T-helper 1 cell treated with Interleukin-12 subunit alpha and Interleukin-12 subunit beta and Interleukin-4 antibody, amounts not matched to agents 30 μg/mL and 1 μg/mL, for 36 hours (primary cell): ENCODE results near the gene CLIC4.

Experiments
- H3K27ac Mint-ChIP-seq: one replicate; pipeline ENCODE4 v1.8.0; 2021; ENCODE audit warnings: mild to moderate bottlenecking, mixed read lengths
- H3K27me3 Mint-ChIP-seq: one replicate; pipeline ENCODE4 v1.8.0; 2021; ENCODE audit warnings: low read depth, mixed read lengths
- H3K36me3 Mint-ChIP-seq: one replicate; pipeline ENCODE4 v1.8.0; 2021; ENCODE audit warnings: low read depth, mixed read lengths
- H3K4me1 Mint-ChIP-seq: one replicate; pipeline ENCODE4 v1.8.0; 2021; ENCODE audit warnings: low read depth, mixed read lengths
- H3K4me3 Mint-ChIP-seq: one replicate; pipeline ENCODE4 v1.8.0; 2021; ENCODE audit warnings: mild to moderate bottlenecking, moderate library complexity, mixed read lengths
- H3K9me3 Mint-ChIP-seq: one replicate; pipeline ENCODE4 v1.8.0; 2021; ENCODE audit warnings: mixed read lengths

CLIC4 gene

GRCh38 chr1:24857507-24858133, 112.4 kb downstream of the CLIC4 start:
- H3K36me3 Mint-ChIP-seq: no peaks in the 10 kb centered on the region
- no peaks in the 10 kb centered on the region for H3K4me1 Mint-ChIP-seq
- no peak overlapping the region for H3K4me3 Mint-ChIP-seq

DNA sequence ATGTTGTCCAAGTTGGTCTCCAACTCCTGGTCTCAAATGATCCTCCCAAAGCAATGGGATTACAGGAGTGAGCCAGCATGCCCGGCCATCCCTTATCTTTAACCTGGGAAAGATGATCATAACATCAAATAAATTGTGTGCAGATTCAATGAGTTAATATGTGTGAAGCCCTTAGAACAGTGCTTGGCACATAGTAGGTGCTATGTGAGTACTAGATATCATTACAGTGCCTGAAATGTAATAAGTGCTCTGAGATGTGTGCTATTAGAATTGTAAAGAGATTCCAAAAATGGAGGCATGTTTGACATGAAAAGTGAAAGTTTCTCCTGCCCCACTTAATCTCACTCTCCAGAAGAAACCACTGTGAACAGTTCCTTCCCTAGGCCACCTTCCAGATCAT, 113.0 kb downstream of the CLIC4 start:
- no peaks in the 10 kb centered on the region for H3K36me3 Mint-ChIP-seq
- no peak overlapping the region for H3K27ac Mint-ChIP-seq
- no peak overlapping the region for H3K4me3 Mint-ChIP-seq
- no peaks in the 10 kb centered on the region for H3K4me1 Mint-ChIP-seq
- H3K27me3 Mint-ChIP-seq: peaks cover 37% of the 10 kb centered on the region
- no peaks in the 10 kb centered on the region for H3K9me3 Mint-ChIP-seq

More at GRCh38 chr1:24857507-24858133, 112.4 kb downstream of the CLIC4 start:
- Mint-ChIP-seq H3K27ac (no peak overlapping the region), H3K9me3 (no peaks in the 10 kb centered on the region), H3K27me3 (peaks cover 40% of the 10 kb centered on the region)

- H3K27me3 Mint-ChIP-seq: peaks cover 33% of the 10 kb centered on the region
- no peak overlapping the region for H3K4me3 Mint-ChIP-seq
- H3K9me3 Mint-ChIP-seq: no peaks in the 10 kb centered on the region
- no peaks in the 10 kb centered on the region for H3K4me1 Mint-ChIP-seq
- H3K36me3 Mint-ChIP-seq: no peaks in the 10 kb centered on the region
- H3K27ac Mint-ChIP-seq: no peak overlapping the region
Observed at GRCh38 chr1:24859063-24860010, 114.1 kb downstream of the CLIC4 start.

DNA sequence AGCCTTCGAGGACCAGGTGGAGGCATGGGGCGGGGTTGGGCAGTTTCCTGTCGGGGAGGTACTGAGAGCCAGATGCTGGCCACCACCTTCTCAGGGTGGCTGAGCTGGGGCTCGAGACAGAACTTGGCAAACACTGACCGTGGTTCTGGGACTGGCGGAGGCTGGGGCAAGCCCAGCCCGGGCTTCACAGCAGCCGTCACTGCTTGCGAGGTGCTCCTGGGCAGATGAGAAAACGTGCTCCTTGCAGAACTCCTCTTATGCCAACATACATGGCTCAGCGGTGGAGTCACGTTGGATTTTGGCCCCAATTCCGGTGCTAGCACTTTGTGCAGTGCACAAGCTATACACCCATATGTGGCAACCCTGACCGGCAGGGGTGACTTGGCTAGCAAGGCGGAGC, 115.6 kb downstream of the CLIC4 start:
- Mint-ChIP-seq H3K27me3 (peaks cover 24% of the 10 kb centered on the region), H3K4me1 (no peaks in the 10 kb centered on the region), H3K27ac (no peak overlapping the region)

DNA sequence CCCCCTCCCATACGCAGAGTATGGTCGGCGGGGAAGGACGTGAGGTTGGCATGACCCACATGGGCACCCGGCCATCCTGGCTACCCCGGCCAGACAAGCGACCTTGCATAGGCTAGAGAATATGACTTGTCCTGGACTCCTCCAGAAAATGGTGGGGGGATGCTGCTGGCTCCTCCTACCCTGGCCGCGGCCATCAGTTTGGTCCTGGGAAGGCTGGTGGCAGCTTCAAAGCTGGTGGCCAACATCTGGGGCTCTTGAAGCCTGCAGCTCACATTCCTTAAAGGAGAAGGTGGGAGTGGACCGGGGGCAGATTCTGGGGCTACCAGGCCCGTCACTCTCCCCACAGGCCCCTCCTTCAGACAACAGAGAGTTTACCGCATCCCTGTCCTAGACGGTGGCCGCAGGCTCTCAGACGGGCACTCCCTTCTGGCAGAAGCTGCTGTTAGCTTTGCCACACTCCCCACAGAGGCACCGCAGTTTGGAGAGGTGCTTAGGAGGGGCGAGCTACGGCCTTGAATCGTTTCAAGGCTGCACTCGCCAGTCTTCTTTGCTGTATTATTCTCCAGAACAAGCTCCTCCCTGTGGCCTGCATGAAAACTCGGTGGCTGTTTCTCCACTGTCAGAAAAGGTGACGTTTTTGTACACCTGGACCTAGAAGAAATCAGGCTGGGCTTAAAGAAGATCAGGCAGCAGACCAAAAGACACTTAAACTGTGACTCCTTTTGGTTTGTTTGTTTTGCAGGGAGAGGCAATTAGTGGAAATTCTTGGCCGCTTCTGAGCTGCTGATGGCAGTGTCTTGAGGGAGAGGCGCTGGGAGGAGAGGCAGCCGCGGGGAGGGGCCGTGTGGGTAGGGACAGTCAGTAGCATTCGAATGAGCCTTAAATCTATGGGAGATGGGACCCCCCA, 116.8 kb downstream of the CLIC4 start:
- no peaks in the 10 kb centered on the region for H3K4me1 Mint-ChIP-seq
- no peaks in the 10 kb centered on the region for H3K9me3 Mint-ChIP-seq
- no peak overlapping the region for H3K27ac Mint-ChIP-seq
- H3K4me3 Mint-ChIP-seq: no peak overlapping the region
- H3K27me3 Mint-ChIP-seq: peaks cover 24% of the 10 kb centered on the region
- no peaks in the 10 kb centered on the region for H3K36me3 Mint-ChIP-seq

More for the DNA sequence above, 115.6 kb downstream of the CLIC4 start:
- Mint-ChIP-seq H3K36me3 (no peaks in the 10 kb centered on the region), H3K4me3 (no peak overlapping the region), H3K9me3 (no peaks in the 10 kb centered on the region)

GRCh38 chr1:24862775-24863483, 117.7 kb downstream of the CLIC4 start:
- Mint-ChIP-seq H3K4me1 (no peaks in the 10 kb centered on the region), H3K36me3 (no peaks in the 10 kb centered on the region), H3K27ac (no peak overlapping the region), H3K4me3 (no peak overlapping the region), H3K27me3 (peaks cover 24% of the 10 kb centered on the region), H3K9me3 (no peaks in the 10 kb centered on the region)

DNA sequence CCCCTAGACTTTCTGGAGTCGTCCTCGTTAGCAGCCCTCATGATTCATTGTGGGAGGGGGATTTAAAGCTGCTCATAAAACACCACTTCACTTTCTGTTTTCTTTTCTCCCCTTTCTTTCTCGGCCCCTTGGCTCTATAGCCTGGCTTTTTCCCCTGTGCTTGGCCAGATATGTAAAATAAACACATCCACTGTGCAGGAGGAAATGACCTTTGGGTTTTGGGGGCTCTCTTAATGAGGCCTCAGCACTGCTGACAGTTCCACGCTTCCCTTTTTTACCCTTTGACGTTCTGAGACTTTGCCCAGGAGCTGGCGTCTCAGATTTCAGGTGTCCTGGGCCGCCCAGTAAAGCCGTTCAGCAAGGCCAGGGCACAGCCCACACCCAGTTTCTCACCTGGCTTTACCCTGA, 119.1 kb downstream of the CLIC4 start:
- no peaks in the 10 kb centered on the region for H3K36me3 Mint-ChIP-seq
- no peak overlapping the region for H3K27ac Mint-ChIP-seq
- no peak overlapping the region for H3K4me3 Mint-ChIP-seq
- no peaks in the 10 kb centered on the region for H3K4me1 Mint-ChIP-seq
- H3K27me3 Mint-ChIP-seq: peaks cover 28% of the 10 kb centered on the region
- no peaks in the 10 kb centered on the region for H3K9me3 Mint-ChIP-seq

- Mint-ChIP-seq H3K27me3 (peaks cover 28% of the 10 kb centered on the region), H3K9me3 (no peaks in the 10 kb centered on the region), H3K4me3 (no peak overlapping the region), H3K4me1 (no peaks in the 10 kb centered on the region), H3K36me3 (no peaks in the 10 kb centered on the region), H3K27ac (no peak overlapping the region)
Observed at GRCh38 chr1:24865168-24865567, 119.9 kb downstream of the CLIC4 start.

- Mint-ChIP-seq H3K27ac (no peak overlapping the region), H3K4me3 (no peak overlapping the region), H3K27me3 (peaks cover 28% of the 10 kb centered on the region), H3K36me3 (no peaks in the 10 kb centered on the region), H3K9me3 (no peaks in the 10 kb centered on the region), H3K4me1 (peaks cover 3% of the 10 kb centered on the region)
Observed at GRCh38 chr1:24865587-24865986, 120.3 kb downstream of the CLIC4 start.

GRCh38 chr1:24866211-24867083, 121.2 kb downstream of the CLIC4 start:
- Mint-ChIP-seq H3K27ac (no peak overlapping the region), H3K4me3 (no peak overlapping the region), H3K36me3 (no peaks in the 10 kb centered on the region), H3K27me3 (peaks cover 33% of the 10 kb centered on the region), H3K4me1 (peaks cover 6% of the 10 kb centered on the region), H3K9me3 (no peaks in the 10 kb centered on the region)

DNA sequence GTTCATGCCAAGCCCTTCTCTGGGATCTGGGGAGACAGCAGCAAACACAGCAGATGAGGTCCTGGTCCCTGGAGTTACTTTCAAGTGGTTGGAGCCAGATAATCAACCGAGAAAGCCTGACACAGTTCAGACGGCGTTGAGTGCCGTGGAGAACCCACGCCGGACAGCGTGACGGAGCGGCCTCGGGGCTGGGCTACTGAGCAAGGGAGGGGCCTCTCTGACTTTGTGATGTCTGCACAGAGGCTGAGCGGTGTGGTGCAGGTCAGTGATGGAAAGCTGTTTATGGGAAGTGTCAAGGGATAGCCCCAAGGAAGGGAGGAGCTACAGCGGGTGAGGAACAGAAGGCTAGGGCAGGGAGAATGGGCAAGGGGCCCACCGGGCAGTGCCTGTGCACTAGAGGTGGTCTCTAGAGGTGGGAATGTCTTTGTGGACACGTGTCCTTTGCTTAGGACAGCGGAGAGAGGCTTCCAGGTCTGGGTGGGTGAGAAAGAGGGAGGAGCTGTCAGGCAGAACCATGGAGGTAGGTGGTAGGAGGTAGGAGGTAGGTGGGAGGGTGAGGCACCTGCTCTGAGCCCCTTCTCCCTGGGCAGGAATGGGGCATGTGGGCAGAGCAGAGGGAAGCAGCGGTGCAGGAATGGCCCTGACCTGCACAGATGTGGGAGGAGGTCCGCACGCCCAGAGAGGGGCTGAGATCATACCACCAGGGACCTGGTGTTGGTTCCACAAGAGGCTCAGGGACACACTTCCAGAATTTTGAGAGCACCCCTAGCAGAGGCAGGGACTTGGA, 122.0 kb downstream of the CLIC4 start:
- Mint-ChIP-seq H3K36me3 (no peaks in the 10 kb centered on the region), H3K4me3 (no peak overlapping the region), H3K27me3 (peaks cover 33% of the 10 kb centered on the region), H3K9me3 (no peaks in the 10 kb centered on the region), H3K27ac (no peak overlapping the region), H3K4me1 (peaks cover 6% of the 10 kb centered on the region)

- Mint-ChIP-seq H3K27ac (peak overlapping the region; percentile 73), H3K9me3 (no peaks in the 10 kb centered on the region), H3K4me3 (no peak overlapping the region), H3K4me1 (peaks cover 6% of the 10 kb centered on the region), H3K36me3 (no peaks in the 10 kb centered on the region), H3K27me3 (peaks cover 37% of the 10 kb centered on the region)
Observed at GRCh38 chr1:24868016-24868875, 123.0 kb downstream of the CLIC4 start.
